Measurements from ENCODE around the gene DUS1L. TPM values are rescaled to one million over a fixed set of nuclear protein-coding genes. Genes with fewer than 3 reads are reported as not detected.

DUS1L gene
- total RNA-seq, 4 donors from 2014 or later = 98.6 to 306 (median 132) TPM

GRCh38 chr17:82059272-82060000 is 6.2 kb downstream of the DUS1L start:
- DNase-seq = no peak
- intact Hi-C loops (cut with DNase I; ENCODE audit: low total_unique reads) (no loop called here), in situ Hi-C loops (cut with MboI; ENCODE audit: low pct_ligation_motif_present in 1 of 4, low pct_unique_long_range_greater_than_20kb in 1 of 4, low sequenced_read_pairs in 3 of 4) (no loop called here)
- Histone ChIP-seq H3K36me3 (peaks cover 0 to 9% (median 3%) of the 10 kb centered on the region in 4 donors), H3K27ac (no peak overlapping the region), H3K27me3 (no peaks in the 10 kb centered on the region), H3K9me3 (no peaks in the 10 kb centered on the region), H3K4me1 (peaks cover 2 to 10% (median 8%) of the 10 kb centered on the region in 4 donors), H3K4me3 (no peak overlapping the region)
- 77% methylated on average over 19 of the region's 19 CpGs; no CpG with 5 or more reads in 1 of the 2 donors for WGBS, 2 donors (ENCODE audit: low coverage in 1 of 2)
- TF ChIP-seq EP300 (IDR thresholded peaks at IDR 0.05; ENCODE audit: low read depth) (no peak), CTCF (IDR thresholded peaks at IDR 0.05) (no peak), POLR2A (IDR thresholded peaks at IDR 0.05) (no peak), POLR2AphosphoS5 (IDR thresholded peaks at IDR 0.05) (no peak)

GRCh38 chr17:82058855-82059249 is 6.8 kb downstream of the DUS1L start:
- Histone ChIP-seq H3K36me3 (peaks cover 0 to 9% (median 3%) of the 10 kb centered on the region in 4 donors), H3K4me1 (peaks cover 0 to 5% (median 2%) of the 10 kb centered on the region in 4 donors), H3K9me3 (no peaks in the 10 kb centered on the region), H3K4me3 (no peak overlapping the region), H3K27ac (no peak overlapping the region), H3K27me3 (no peaks in the 10 kb centered on the region)
- intact Hi-C loops (cut with DNase I; ENCODE audit: low total_unique reads) = no loop called here
- DNase-seq = no peak
- in situ Hi-C loops (cut with MboI; ENCODE audit: low pct_ligation_motif_present in 1 of 4, low pct_unique_long_range_greater_than_20kb in 1 of 4, low sequenced_read_pairs in 3 of 4) = no loop called here
- no peak for TF ChIP-seq POLR2AphosphoS5 (IDR thresholded peaks at IDR 0.05)
- no peak for TF ChIP-seq CTCF (IDR thresholded peaks at IDR 0.05)
- no peak for TF ChIP-seq EP300 (IDR thresholded peaks at IDR 0.05; ENCODE audit: low read depth)
- no peak for TF ChIP-seq POLR2A (IDR thresholded peaks at IDR 0.05)
- WGBS, 2 donors (ENCODE audit: low coverage in 1 of 2) = 91% methylated on average over 10 of the region's 10 CpGs; no CpG with 5 or more reads in 1 of the 2 donors

- H3K27ac ChIP-seq = no peak overlapping the region
- H3K4me3 ChIP-seq = no peak overlapping the region
- H3K27me3 ChIP-seq = no peaks in the 10 kb centered on the region
- no peak for DNase-seq
- no peak for TF ChIP-seq POLR2AphosphoS5 (IDR thresholded peaks at IDR 0.05)
- H3K4me1 ChIP-seq = peaks cover 0 to 4% (median 2%) of the 10 kb centered on the region in 4 donors
- in situ Hi-C loops (cut with MboI; ENCODE audit: low pct_ligation_motif_present in 1 of 4, low pct_unique_long_range_greater_than_20kb in 1 of 4, low sequenced_read_pairs in 3 of 4) (no loop called here), intact Hi-C loops (cut with DNase I; ENCODE audit: low total_unique reads) (no loop called here)
- H3K9me3 ChIP-seq = no peaks in the 10 kb centered on the region
- WGBS, 2 donors (ENCODE audit: low coverage in 1 of 2) = 77% methylated on average over 17 of the region's 17 CpGs; no CpG with 5 or more reads in 1 of the 2 donors
- peaks cover 0 to 9% (median 3%) of the 10 kb centered on the region in 4 donors for H3K36me3 ChIP-seq
Measured at GRCh38 chr17:82058230-82058854, 7.3 kb downstream of the DUS1L start.

- no peaks in the 10 kb centered on the region for H3K27me3 ChIP-seq
- no peak for TF ChIP-seq EP300 (IDR thresholded peaks at IDR 0.05; ENCODE audit: low read depth)
- no peak for TF ChIP-seq POLR2AphosphoS5 (IDR thresholded peaks at IDR 0.05)
- TF ChIP-seq POLR2A (IDR thresholded peaks at IDR 0.05) = no peak
- no peak for TF ChIP-seq CTCF (IDR thresholded peaks at IDR 0.05)
- H3K4me1 ChIP-seq = peaks cover 7 to 14% (median 13%) of the 10 kb centered on the region in 4 donors
- WGBS, 2 donors (ENCODE audit: low coverage in 1 of 2) = 47 to 85% methylated on average over 3 to 26 of the region's 29 CpGs
- intact Hi-C loops (cut with DNase I; ENCODE audit: low total_unique reads) (no loop called here), in situ Hi-C loops (cut with MboI; ENCODE audit: low pct_ligation_motif_present in 1 of 4, low pct_unique_long_range_greater_than_20kb in 1 of 4, low sequenced_read_pairs in 3 of 4) (no loop called here)
- H3K36me3 ChIP-seq = peaks cover 0 to 9% (median 3%) of the 10 kb centered on the region in 4 donors
- DNase-seq = no peak
- no peak overlapping the region for H3K4me3 ChIP-seq
- H3K27ac ChIP-seq = no peak overlapping the region
- no peaks in the 10 kb centered on the region for H3K9me3 ChIP-seq
Measured at GRCh38 chr17:82056729-82057621, 8.6 kb downstream of the DUS1L start.
